GM21825 (cell line): Measurements from ENCODE around the gene GMDS.

ENCODE experiments used
- ATAC-seq: cut with Tn5 transposase; IDR thresholded peaks from one replicate; pipeline ENCODE4 v1.9.1; 2021; ENCODE audit warnings: mild to moderate bottlenecking, moderate library complexity; ENCODE audit not compliant: unreplicated experiment

Gene GMDS

GRCh38 chr6:2004888-2005287 is 240.5 kb downstream of the GMDS start:
- no peak for ATAC-seq

- no peak for ATAC-seq
These were observed 244.4 kb downstream of the GMDS start for GRCh38 chr6:2000962-2001361.

GRCh38 chr6:1997702-1998101 is 247.7 kb downstream of the GMDS start:
- ATAC-seq: no peak

- no peak for ATAC-seq
These were observed 249.8 kb downstream of the GMDS start for GRCh38 chr6:1995636-1996035.

- no peak for ATAC-seq
These were observed 252.4 kb downstream of the GMDS start for GRCh38 chr6:1993042-1993441.

- ATAC-seq: no peak
These were observed 254.0 kb downstream of the GMDS start for GRCh38 chr6:1991332-1991878.

- ATAC-seq: no peak
These were observed 256.6 kb downstream of the GMDS start for GRCh38 chr6:1988843-1989242.

GRCh38 chr6:1987640-1988039 is 257.8 kb downstream of the GMDS start:
- ATAC-seq: no peak

GRCh38 chr6:1986454-1987243 is 258.8 kb downstream of the GMDS start:
- ATAC-seq: no peak

- ATAC-seq: no peak
These were observed 260.9 kb downstream of the GMDS start for GRCh38 chr6:1984346-1984994.

- no peak for ATAC-seq
These were observed 261.6 kb downstream of the GMDS start for GRCh38 chr6:1983850-1984249.

GRCh38 chr6:1972962-1973361 is 272.4 kb downstream of the GMDS start:
- no peak for ATAC-seq

- no peak for ATAC-seq
These were observed 273.8 kb downstream of the GMDS start for GRCh38 chr6:1971612-1972011.

GRCh38 chr6:1970151-1970561 is 275.2 kb downstream of the GMDS start:
- no peak for ATAC-seq

GRCh38 chr6:1966713-1967112 is 278.7 kb downstream of the GMDS start:
- ATAC-seq: no peak

GRCh38 chr6:1965596-1966224 is 279.7 kb downstream of the GMDS start:
- ATAC-seq: no peak

- ATAC-seq: no peak
These were observed 281.8 kb downstream of the GMDS start for GRCh38 chr6:1963596-1963995.

- ATAC-seq: no peak
These were observed 283.2 kb downstream of the GMDS start for GRCh38 chr6:1962201-1962600.

GRCh38 chr6:1960486-1961142 is 284.8 kb downstream of the GMDS start:
- no peak for ATAC-seq

GRCh38 chr6:1958257-1958656 is 287.1 kb downstream of the GMDS start:
- no peak for ATAC-seq

GRCh38 chr6:1957746-1958145 is 287.7 kb downstream of the GMDS start:
- no peak for ATAC-seq
